HG02840 (cell line): ENCODE results near the gene MARVELD1.

Experiments
- ATAC-seq: cut with Tn5 transposase; IDR thresholded peaks from one replicate; pipeline ENCODE4 v1.9.1; 2021; ENCODE audit warnings: mild to moderate bottlenecking, moderate library complexity, moderate number of reproducible peaks; ENCODE audit not compliant: unreplicated experiment, low FRiP score

Gene MARVELD1

GRCh38 chr10:97752956-97753355, 39.4 kb downstream of the MARVELD1 start:
- ATAC-seq: no peak

DNA sequence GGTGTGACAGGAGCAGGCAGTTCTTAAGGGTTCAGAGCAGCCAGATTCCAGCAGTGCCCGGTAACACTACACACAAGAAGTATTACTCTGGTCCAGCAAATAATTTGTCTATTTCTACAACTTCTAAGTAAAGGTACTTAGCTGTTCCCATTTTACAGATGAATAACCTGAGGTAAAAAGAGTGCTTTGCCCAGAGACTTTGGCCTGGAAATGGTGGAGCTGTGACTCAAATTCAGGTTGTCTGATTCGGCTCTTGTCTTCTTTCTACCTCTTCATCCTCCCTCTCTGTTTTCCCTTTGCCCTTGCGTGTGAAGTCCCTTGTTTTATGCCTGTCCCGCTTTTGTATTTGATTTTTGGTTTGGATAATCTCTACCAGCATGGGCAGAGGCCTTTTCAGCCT, 41.2 kb downstream of the MARVELD1 start:
- ATAC-seq: no peak

GRCh38 chr10:97755718-97756117, 42.2 kb downstream of the MARVELD1 start:
- ATAC-seq: no peak

GRCh38 chr10:97757471-97757870, 43.9 kb downstream of the MARVELD1 start:
- no peak for ATAC-seq

DNA sequence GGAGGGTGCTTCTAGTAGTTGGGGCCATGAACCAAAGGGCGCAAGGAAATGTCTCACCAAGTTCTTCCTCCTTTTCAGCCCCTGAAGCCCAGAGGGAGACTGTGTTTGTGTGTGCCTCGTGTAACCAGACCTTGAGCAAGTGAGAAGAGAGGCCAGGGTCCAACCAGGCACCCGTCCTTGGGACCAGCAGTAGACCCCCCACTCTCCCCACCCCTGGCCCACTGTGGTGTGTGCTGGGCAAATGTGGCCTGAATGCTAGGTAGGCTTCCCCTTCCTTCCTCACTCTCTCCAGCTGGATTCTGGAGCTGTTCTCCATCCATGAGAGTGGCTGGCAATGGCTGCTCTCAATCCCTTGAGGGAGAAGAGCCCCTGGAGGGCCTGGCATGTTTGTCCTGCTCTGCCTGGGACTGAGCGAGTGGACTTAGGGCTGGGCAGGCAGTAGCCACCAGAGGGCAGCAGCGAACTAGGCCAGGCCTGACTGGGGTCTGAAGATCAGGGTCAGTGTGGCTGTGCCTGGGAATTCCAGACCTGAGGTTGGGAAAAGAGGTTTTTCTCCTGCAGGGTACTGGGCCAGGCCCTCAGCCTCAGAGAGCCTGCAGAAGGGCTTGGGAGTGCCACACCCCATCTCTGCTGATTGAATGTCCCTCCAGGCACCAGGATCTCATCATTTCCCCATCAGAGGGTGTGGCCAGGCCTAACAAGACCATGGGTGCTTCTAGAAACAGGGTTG, 45.8 kb downstream of the MARVELD1 start:
- no peak for ATAC-seq

DNA sequence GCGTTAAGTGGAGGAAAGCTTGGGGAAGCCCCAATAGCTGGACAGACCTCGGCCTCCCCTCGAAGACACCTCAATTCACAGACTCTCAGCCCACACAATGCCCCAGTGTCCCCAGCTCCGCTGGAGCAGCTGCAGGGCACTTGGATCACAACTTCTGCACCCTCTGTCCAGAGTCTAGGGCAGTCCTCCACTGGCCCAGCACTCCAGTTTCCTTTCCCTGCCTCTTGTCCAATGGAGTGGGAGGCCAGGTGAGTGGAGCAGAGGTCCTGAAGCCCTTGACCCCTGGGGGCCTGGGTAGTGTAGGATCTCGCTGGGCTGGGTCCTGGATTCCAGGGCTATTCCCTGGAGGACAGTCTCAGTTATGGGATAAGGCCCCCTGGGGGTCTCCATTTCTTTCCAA, 46.4 kb downstream of the MARVELD1 start:
- no peak for ATAC-seq

- no peak for ATAC-seq
Observed at GRCh38 chr10:97760461-97761257, 47.1 kb downstream of the MARVELD1 start.

DNA sequence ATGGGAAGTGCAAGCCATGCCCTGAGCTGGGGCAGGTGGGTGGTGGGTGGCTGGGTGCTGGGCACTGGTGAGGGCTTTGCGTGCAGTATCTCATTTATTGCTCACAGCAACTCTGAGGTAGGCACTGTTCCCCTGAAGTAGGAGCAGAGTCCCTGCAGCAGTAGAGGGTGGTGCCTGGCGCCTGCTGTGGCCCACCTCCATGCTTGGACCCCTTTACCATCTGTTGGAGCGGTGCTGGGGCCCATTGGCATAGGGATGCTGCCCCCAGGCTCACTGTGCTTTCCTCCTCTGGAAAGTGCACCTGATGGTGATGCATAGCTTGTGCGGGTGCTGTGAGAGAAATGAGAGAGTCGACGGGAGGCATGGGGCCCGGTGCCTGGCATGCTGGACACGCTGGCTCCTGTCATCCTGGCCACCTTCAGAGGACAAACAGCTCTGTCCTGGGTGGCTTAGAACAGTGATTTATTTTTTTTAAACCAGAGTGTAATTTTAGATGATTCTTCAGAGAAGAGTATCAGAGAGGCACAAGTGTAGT, 47.9 kb downstream of the MARVELD1 start:
- ATAC-seq: no peak

DNA sequence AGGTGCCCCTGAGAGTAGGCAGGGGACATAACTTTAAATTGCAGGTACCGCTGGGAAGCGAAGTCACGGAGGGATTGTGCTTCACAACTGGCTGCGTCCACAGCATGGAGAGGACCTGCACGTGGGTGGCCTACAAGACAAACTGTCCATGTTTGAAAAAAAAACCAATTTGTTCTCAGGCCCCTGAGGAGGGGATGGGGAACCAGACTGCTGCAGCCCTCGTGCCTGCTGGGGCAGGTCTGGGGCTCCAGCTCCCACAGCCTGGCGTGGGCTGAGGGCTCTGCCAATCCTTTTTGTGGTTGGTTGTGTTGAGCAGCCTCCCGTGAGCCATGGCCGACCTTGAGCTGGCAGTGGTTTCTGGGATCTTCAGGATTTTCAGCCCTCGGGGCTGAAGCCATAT, 48.5 kb downstream of the MARVELD1 start:
- no peak for ATAC-seq

GRCh38 chr10:97762816-97763215, 49.3 kb downstream of the MARVELD1 start:
- no peak for ATAC-seq

- no peak for ATAC-seq
Observed at GRCh38 chr10:97763411-97763810, 49.9 kb downstream of the MARVELD1 start.

- no peak for ATAC-seq
Observed at GRCh38 chr10:97763947-97764346, 50.4 kb downstream of the MARVELD1 start.

DNA sequence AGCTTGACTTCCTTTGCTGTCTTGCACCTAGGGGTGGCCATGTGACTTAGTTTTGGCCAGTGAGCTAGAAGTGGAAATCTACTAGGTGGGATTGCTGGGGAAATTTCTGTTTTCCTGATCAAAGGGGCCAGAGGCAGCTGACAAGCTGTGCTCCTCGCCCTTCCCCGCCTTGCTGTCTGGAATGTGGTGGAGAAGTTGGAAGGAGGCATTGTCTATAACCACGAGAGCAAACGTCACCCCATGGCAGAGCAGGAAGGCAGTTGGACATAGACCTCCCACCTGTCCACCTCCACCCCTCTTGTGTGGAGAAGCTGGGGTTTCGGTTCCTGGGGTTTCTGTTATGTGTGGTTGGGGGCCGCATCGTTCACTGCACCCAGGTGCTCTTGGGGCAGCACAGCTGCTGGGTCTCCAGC, 51.0 kb downstream of the MARVELD1 start:
- ATAC-seq: no peak

DNA sequence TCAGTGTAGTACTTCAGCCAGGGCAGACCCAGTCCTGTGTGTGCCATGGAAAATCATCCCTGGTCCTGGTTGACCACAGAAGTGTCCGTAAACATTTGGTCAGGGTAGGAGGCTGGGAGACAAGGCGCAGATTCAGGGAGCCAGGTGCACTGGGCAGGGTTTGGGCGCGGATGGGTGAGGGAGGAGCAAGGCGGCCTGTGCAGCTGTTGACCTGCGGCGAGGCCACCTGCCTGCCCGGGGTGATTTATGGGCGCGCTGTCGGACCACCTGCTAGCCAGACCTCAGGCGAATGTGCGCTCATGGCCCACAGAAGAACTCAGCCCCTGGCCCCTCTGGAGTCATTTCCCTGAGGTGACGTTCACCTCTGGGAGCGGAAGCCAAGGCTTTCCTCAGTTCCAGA, 51.7 kb downstream of the MARVELD1 start:
- no peak for ATAC-seq

GRCh38 chr10:97766106-97766810, 52.7 kb downstream of the MARVELD1 start:
- no peak for ATAC-seq

DNA sequence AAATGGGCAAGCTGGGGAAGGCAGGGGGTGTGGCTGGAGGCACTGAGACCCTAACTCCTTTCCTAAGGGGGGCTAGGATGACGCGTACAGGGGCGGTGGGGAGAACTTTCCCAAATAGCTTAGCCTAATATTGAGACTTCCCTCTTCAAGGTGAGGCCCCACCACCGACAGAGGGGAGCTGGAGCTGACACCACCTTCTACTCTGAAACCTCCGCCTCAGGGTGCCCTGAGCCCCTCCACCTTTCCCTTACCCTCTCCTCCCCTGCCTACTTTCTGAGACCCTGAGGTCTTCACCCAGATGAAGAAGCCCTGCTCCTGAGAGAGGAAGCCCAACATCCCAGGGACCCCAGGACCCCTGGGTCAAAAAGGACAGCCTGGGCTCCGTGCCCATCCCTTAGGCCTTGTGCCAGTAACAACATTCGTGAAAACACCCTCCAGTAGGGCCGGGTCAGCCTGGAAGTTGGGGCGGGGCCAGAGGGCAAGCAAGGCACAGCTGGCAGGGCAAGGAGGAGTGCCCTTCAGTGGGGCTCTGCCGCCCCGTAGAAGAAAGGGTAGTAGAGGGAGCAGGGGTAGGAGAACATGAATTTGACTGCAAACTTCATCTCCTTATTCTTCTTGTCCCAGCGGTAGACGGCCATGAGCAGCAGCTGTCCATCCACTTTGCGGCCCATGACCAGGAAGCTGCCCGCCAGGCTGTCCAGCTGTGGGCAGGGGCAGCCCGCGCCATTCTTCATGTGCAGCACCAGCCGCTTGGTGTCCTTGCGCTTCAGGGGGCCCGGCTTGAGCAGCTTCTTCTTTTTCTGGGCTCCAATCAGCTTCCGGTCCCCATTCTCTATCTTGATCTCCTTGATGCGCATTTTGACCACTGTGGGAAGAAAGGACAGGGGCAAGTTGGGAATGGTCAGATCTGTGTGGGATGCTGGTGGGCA, 53.7 kb downstream of the MARVELD1 start:
- no peak for ATAC-seq
